Measurements from ENCODE around the gene PSMD9. TPM values are rescaled to one million over a fixed set of nuclear protein-coding genes. Genes with fewer than 3 reads are reported as not detected.

Gene PSMD9
- polyA plus RNA-seq, 1 donor (not counting 4 experiments of a cell fraction or from before 2014, with no cell fraction given) = 84.8 TPM

GRCh38 chr12:121947981-121948380, 59.4 kb downstream of the PSMD9 start:
- Histone ChIP-seq H3K36me3 (ENCODE audit: control insufficient read depth in 2 of 2, extremely low read depth in 1 of 2, insufficient read depth in 2 of 2, low read length in 2 of 2) (peaks cover 2 to 3% of the 10 kb centered on the region in 2 experiments), H3K9me1 (ENCODE audit: control insufficient read depth, extremely low read depth, insufficient read depth, low read length) (no peaks in the 10 kb centered on the region), H3K9me3 (ENCODE audit: control insufficient read depth, low read depth, low read length) (no peaks in the 10 kb centered on the region), H4K20me1 (ENCODE audit: control insufficient read depth, extremely low read depth, insufficient read depth, low read length) (no peaks in the 10 kb centered on the region), H2AFZ (ENCODE audit: control insufficient read depth, low read length) (no peak overlapping the region), H3K9ac (ENCODE audit: control insufficient read depth, extremely low read depth, insufficient read depth, low read length) (no peak overlapping the region), H3K4me2 (ENCODE audit: control insufficient read depth, extremely low read depth, insufficient read depth, low read depth, low read length) (no peak overlapping the region), H3K27me3 (ENCODE audit: control insufficient read depth, extremely low read depth, insufficient read depth, low read length) (no peaks in the 10 kb centered on the region), H3K79me2 (ENCODE audit: control insufficient read depth, insufficient read depth, low read length) (peaks cover 22% of the 10 kb centered on the region), H3K4me3 (ENCODE audit: control insufficient read depth in 2 of 3, extremely low read depth in 1 of 3, insufficient read depth in 2 of 3, low read depth in 1 of 3, low read length in 3 of 3) (no peak overlapping the region), H3K27ac (ENCODE audit: control insufficient read depth, insufficient read depth, low read length) (no peak overlapping the region), H3K4me1 (ENCODE audit: control insufficient read depth, extremely low read depth, insufficient read depth, low read length) (peaks cover 30% of the 10 kb centered on the region)
- no peak for DNase-seq (ENCODE audit: low read depth, low spot score)
- TF ChIP-seq CTCF (optimal IDR thresholded peaks at IDR 0.05 in 1 of 3, IDR thresholded peaks at IDR 0.05 in 1 of 3, conservative IDR thresholded peaks at IDR 0.05 in 1 of 3; ENCODE audit: extremely low read depth in 1 of 3, insufficient read depth in 2 of 3, low read length in 3 of 3) (no peak), EZH2 (IDR thresholded peaks at IDR 0.05; ENCODE audit: low read length) (no peak)
- no peak for FAIRE-seq
- dilution Hi-C loops (cut with MboI; ENCODE audit: extremely low pct_ligation_motif_present, low sequenced_read_pairs) = no loop called here

- Histone ChIP-seq H3K9me1 (ENCODE audit: control insufficient read depth, extremely low read depth, insufficient read depth, low read length) (no peaks in the 10 kb centered on the region), H3K9me3 (ENCODE audit: control insufficient read depth, low read depth, low read length) (no peaks in the 10 kb centered on the region), H3K4me1 (ENCODE audit: control insufficient read depth, extremely low read depth, insufficient read depth, low read length) (peaks cover 15% of the 10 kb centered on the region), H3K27ac (ENCODE audit: control insufficient read depth, insufficient read depth, low read length) (peak overlapping the region; percentile 86), H3K79me2 (ENCODE audit: control insufficient read depth, insufficient read depth, low read length) (peaks cover 34% of the 10 kb centered on the region), H3K9ac (ENCODE audit: control insufficient read depth, extremely low read depth, insufficient read depth, low read length) (peak overlapping the region; percentile 66), H3K27me3 (ENCODE audit: control insufficient read depth, extremely low read depth, insufficient read depth, low read length) (no peaks in the 10 kb centered on the region), H4K20me1 (ENCODE audit: control insufficient read depth, extremely low read depth, insufficient read depth, low read length) (no peaks in the 10 kb centered on the region), H3K4me3 (ENCODE audit: control insufficient read depth in 2 of 3, extremely low read depth in 1 of 3, insufficient read depth in 2 of 3, low read depth in 1 of 3, low read length in 3 of 3) (peak overlapping the region; percentile 37 to 60 (median 58)), H2AFZ (ENCODE audit: control insufficient read depth, low read length) (no peak overlapping the region), H3K36me3 (ENCODE audit: control insufficient read depth in 2 of 2, extremely low read depth in 1 of 2, insufficient read depth in 2 of 2, low read length in 2 of 2) (peaks cover 2 to 3% of the 10 kb centered on the region in 2 experiments), H3K4me2 (ENCODE audit: control insufficient read depth, extremely low read depth, insufficient read depth, low read depth, low read length) (peak overlapping the region; percentile 75)
- DNase-seq (ENCODE audit: low read depth, low spot score) (peak; percentile 97), FAIRE-seq (peak; percentile 100)
- TF ChIP-seq CTCF (optimal IDR thresholded peaks at IDR 0.05 in 1 of 3, IDR thresholded peaks at IDR 0.05 in 1 of 3, conservative IDR thresholded peaks at IDR 0.05 in 1 of 3; ENCODE audit: extremely low read depth in 1 of 3, insufficient read depth in 2 of 3, low read length in 3 of 3) (no peak), EZH2 (IDR thresholded peaks at IDR 0.05; ENCODE audit: low read length) (no peak)
- dilution Hi-C loops (cut with MboI; ENCODE audit: extremely low pct_ligation_motif_present, low sequenced_read_pairs) = no loop called here
Observed at GRCh38 chr12:121949648-121950397, 61.2 kb downstream of the PSMD9 start.
